Upper lobe of left lung (tissue), 4 donors: ENCODE measurements around the gene CDKAL1.

Experiments
- POLR2AphosphoS5 ChIP-seq, 2 donors: sonication (generic); formaldehyde crosslinking; IDR thresholded peaks; one replicate each; pipeline ENCODE4 v1.5.1; 2017; ENCODE audit warnings: antibody characterized with exemption in 2 of 2
- TF ChIP-seq, protein P1 (sequence below), 6 experiments: fragments of 450-650 bp in 4 of 6; fragments of 200-600 bp in 2 of 6; sonication (generic) in 2 of 6; IDR thresholded peaks; one replicate each; pipeline ENCODE4 v1.5.1; 2016 to 2019; ENCODE audit warnings: antibody characterized with exemption in 6 of 6

GRCh38 chr6:20644667-20645370, 110.6 kb downstream of the CDKAL1 start:
- TF ChIP-seq, protein P1, sequence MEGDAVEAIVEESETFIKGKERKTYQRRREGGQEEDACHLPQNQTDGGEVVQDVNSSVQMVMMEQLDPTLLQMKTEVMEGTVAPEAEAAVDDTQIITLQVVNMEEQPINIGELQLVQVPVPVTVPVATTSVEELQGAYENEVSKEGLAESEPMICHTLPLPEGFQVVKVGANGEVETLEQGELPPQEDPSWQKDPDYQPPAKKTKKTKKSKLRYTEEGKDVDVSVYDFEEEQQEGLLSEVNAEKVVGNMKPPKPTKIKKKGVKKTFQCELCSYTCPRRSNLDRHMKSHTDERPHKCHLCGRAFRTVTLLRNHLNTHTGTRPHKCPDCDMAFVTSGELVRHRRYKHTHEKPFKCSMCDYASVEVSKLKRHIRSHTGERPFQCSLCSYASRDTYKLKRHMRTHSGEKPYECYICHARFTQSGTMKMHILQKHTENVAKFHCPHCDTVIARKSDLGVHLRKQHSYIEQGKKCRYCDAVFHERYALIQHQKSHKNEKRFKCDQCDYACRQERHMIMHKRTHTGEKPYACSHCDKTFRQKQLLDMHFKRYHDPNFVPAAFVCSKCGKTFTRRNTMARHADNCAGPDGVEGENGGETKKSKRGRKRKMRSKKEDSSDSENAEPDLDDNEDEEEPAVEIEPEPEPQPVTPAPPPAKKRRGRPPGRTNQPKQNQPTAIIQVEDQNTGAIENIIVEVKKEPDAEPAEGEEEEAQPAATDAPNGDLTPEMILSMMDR (IDR thresholded peaks at IDR 0.05): no peak
- TF ChIP-seq POLR2AphosphoS5 (IDR thresholded peaks at IDR 0.05): no peak
